ENCODE results near the gene YWHAG. TPM values are rescaled to one million over a fixed set of nuclear protein-coding genes. Genes with fewer than 3 reads are reported as not detected.
A peak's percentile ranks its signal among the peaks of the same experiment; 100 is the strongest.

The YWHAG gene
- total RNA-seq (2022) (177 and 178 TPM in 2 replicates), Bru-seq, nascent RNA (percentile 96 among the genes with signal in this experiment), BruChase-seq, experiment 1, labeled RNA remaining after a 6-hour chase (percentile 99 among the genes with signal in this experiment), BruChase-seq, experiment 2, labeled RNA remaining after a 2-hour chase (percentile 98 among the genes with signal in this experiment)
- long read RNA-seq, partial matches to known transcripts = 0 of 26 reads
- long read RNA-seq, other reads (novel, unspliced or antisense) = 26 of 26 reads

GRCh38 chr7:76358481-76359110 is at the start of gene YWHAG:
Gene YWHAG (minus strand): TSS chr7:76358991. CDS start chr7:76358808, 183 bp downstream.
- Mint-ChIP-seq H3K36me3 (ENCODE audit: insufficient read depth, unreplicated experiment) (peaks cover 21% of the 10 kb centered on the region), H3K9me3 (ENCODE audit: unreplicated experiment) (no peaks in the 10 kb centered on the region), H3K4me1 (ENCODE audit: insufficient read depth, unreplicated experiment) (peaks cover 20% of the 10 kb centered on the region), H3K27me3 (ENCODE audit: insufficient read depth, unreplicated experiment) (no peaks in the 10 kb centered on the region), H3K27ac (ENCODE audit: low read depth, unreplicated experiment) (peak within 1 kb of the TSS; percentile 97), H3K4me3 (ENCODE audit: unreplicated experiment) (peak within 1 kb of the TSS; percentile 89)
- CTCF ChIA-PET = interaction anchor here (0.6 to 2.3 kb wide), 8 partner anchors 35 to 1156 kb away, joined by 3 to 21 read pairs (median 3); no protein-coding TSS in a partner anchor
- TF ChIP-seq CTCF (IDR thresholded peaks at IDR 0.05; ENCODE audit: unreplicated experiment) = no peak
- DNase-seq (ENCODE audit: unreplicated experiment) = peak; percentile 80
- POLR2A ChIA-PET = interaction anchor here (0.7 to 5.9 kb wide), 25 partner anchors 9 to 1877 kb away, joined by 3 to 130 read pairs (median 5); partner anchors contain the start of genes HSPB1 and ZP3
- BruUV-seq (replicated peaks) = no TSS peak
- intact Hi-C loops (cut with micrococcal nuclease) = loop anchor here (1.0 to 2.0 kb wide), 3 partner anchors 20 to 63 kb away; no protein-coding TSS in a partner anchor

GRCh38 chr7:76408121-76408560 is 49.4 kb upstream of the YWHAG start:
- Mint-ChIP-seq H3K9me3 (ENCODE audit: unreplicated experiment) (no peaks in the 10 kb centered on the region), H3K4me1 (ENCODE audit: insufficient read depth, unreplicated experiment) (no peaks in the 10 kb centered on the region), H3K36me3 (ENCODE audit: insufficient read depth, unreplicated experiment) (no peaks in the 10 kb centered on the region), H3K27ac (ENCODE audit: low read depth, unreplicated experiment) (no peak overlapping the region), H3K27me3 (ENCODE audit: insufficient read depth, unreplicated experiment) (no peaks in the 10 kb centered on the region), H3K4me3 (ENCODE audit: unreplicated experiment) (no peak overlapping the region)
- no peak for TF ChIP-seq CTCF (IDR thresholded peaks at IDR 0.05; ENCODE audit: unreplicated experiment)
- POLR2A ChIA-PET = interaction anchor here (0.6 kb wide), 1 partner anchor 50 kb away, joined by 4 read pairs; no protein-coding TSS in a partner anchor
- no peak for DNase-seq (ENCODE audit: unreplicated experiment)
- CTCF ChIA-PET = no interaction called here
- BruUV-seq (replicated peaks) = no TSS peak
- intact Hi-C loops (cut with micrococcal nuclease) = no loop called here

- no TSS peak for BruUV-seq (replicated peaks)
- no peaks in the 10 kb centered on the region for H3K4me1 Mint-ChIP-seq (ENCODE audit: insufficient read depth, unreplicated experiment)
- ChIA-PET CTCF (interaction anchor here (0.6 kb wide), 1 partner anchor 71 kb away, joined by 6 read pairs; no protein-coding TSS in a partner anchor), POLR2A (no interaction called here)
- H3K27me3 Mint-ChIP-seq (ENCODE audit: insufficient read depth, unreplicated experiment) = no peaks in the 10 kb centered on the region
- no peak overlapping the region for H3K4me3 Mint-ChIP-seq (ENCODE audit: unreplicated experiment)
- intact Hi-C loops (cut with micrococcal nuclease) = no loop called here
- H3K9me3 Mint-ChIP-seq (ENCODE audit: unreplicated experiment) = no peaks in the 10 kb centered on the region
- no peak for TF ChIP-seq CTCF (IDR thresholded peaks at IDR 0.05; ENCODE audit: unreplicated experiment)
- H3K36me3 Mint-ChIP-seq (ENCODE audit: insufficient read depth, unreplicated experiment) = no peaks in the 10 kb centered on the region
- DNase-seq (ENCODE audit: unreplicated experiment) = no peak
- no peak overlapping the region for H3K27ac Mint-ChIP-seq (ENCODE audit: low read depth, unreplicated experiment)
Measured at GRCh38 chr7:76407718-76408117, 48.9 kb upstream of the YWHAG start.

- Mint-ChIP-seq H3K36me3 (ENCODE audit: insufficient read depth, unreplicated experiment) (no peaks in the 10 kb centered on the region), H3K27me3 (ENCODE audit: insufficient read depth, unreplicated experiment) (no peaks in the 10 kb centered on the region), H3K27ac (ENCODE audit: low read depth, unreplicated experiment) (no peak overlapping the region), H3K4me3 (ENCODE audit: unreplicated experiment) (no peak overlapping the region), H3K4me1 (ENCODE audit: insufficient read depth, unreplicated experiment) (peaks cover 5% of the 10 kb centered on the region), H3K9me3 (ENCODE audit: unreplicated experiment) (no peaks in the 10 kb centered on the region)
- intact Hi-C loops (cut with micrococcal nuclease) = no loop called here
- no TSS peak for BruUV-seq (replicated peaks)
- POLR2A ChIA-PET = no interaction called here
- no peak for DNase-seq (ENCODE audit: unreplicated experiment)
- TF ChIP-seq CTCF (IDR thresholded peaks at IDR 0.05; ENCODE audit: unreplicated experiment) = no peak
- CTCF ChIA-PET = no interaction called here
Measured at GRCh38 chr7:76405738-76406137, 46.9 kb upstream of the YWHAG start.
